ENCODE results near the gene GATD1. TPM values are rescaled to one million over a fixed set of nuclear protein-coding genes. Genes with fewer than 3 reads are reported as not detected.
A peak's percentile ranks its signal among the peaks of the same experiment; 100 is the strongest.

The GATD1 gene
- total RNA-seq, 1 donor from 2014 or later: 31.7 TPM

DNA sequence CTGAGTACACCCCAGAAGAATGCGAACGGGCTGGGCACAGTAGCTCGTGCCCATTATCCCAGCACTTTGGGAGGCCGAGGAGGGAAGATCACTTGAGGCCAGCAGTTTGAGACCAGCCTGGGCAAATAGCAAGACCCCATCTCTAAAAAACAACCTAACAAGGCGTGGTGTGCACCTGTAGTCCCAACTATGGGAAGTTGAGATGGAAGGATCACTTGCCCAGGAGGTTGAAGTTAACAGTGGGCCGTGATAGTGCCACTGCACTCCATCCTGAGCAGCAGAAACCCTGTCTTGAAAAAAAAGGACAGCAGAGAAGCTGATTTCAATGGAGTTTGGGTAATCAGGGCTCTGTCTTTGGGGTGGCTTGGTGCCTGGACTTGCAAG lies 35.8 kb upstream of the GATD1 start:
- no peak for ATAC-seq

GRCh38 chr11:812390-812789 lies 35.1 kb upstream of the GATD1 start:
- ATAC-seq: no peak
- DNase-seq (ENCODE audit: low spot score): no peak

More for the DNA sequence above, 35.8 kb upstream of the GATD1 start:
- no peak for DNase-seq (ENCODE audit: low spot score)

GRCh38 chr11:811446-812245 lies 34.4 kb upstream of the GATD1 start:
- DNase-seq (ENCODE audit: low spot score) (no peak), ATAC-seq (no peak)

DNA sequence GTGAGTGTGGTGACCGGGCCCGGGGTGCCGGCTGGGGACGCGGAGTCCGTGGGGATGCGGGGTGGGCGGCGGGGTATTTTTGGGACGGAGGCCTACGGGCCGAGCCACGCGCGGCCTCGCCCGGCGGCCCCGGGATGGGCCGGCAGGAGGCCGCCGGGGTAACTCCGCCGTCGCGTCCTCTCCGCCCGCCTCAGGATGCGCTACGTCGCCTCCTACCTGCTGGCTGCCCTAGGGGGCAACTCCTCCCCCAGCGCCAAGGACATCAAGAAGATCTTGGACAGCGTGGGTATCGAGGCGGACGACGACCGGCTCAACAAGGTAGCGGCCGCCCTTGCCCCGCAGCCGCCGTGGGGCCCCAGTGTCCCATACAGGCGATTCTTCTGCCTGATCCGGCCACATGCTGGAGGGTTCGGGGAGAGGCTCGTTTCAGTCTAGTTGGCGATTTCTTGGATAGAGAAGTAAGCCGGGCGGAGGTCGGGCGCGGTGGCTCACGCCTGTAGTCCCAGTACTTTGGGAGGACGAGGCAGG lies 32.8 kb upstream of the GATD1 start:
- ATAC-seq: peak; percentile 4
- no peak for DNase-seq (ENCODE audit: low spot score)

DNA sequence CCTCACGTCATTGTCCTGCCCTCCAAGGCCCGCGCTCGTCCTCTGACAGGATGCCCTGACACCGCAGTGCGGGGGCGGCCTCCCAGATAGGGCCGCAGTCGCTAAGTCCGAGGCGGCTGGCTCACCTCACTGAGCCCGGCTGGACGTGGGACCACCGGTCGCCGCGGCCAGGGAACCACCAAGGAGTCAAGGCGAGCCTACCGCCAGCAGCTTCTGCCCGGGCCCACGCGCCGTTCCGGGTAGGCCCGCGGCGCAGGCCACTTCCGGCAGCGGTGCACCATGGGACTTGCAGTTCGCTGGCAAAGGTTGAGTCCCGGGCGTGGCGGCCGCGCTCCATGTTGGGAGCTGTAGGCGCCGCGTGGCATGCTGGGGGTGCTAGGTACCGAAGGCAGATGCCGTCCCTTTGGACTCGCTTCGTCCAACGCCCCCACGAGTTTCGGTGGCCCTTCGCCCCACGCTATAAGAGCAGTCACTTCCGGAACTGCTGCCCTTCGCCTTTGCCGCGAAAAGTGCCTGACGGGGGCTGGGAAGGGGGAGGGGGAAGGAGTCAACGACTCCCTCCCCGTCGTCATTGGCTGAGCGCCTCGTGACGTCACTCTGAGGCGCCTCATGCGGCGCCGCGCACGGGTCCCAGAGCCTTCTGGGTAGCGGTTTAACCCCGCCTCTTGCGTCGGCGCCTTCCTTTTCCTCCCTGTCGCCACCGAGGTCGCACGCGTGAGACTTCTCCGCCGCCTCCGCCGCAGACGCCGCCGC lies 32.2 kb upstream of the GATD1 start, which contains the start of gene RPLP2:
TSS of gene RPLP2 (plus strand) at position 681 of the 753 bp plus-strand sequence. CDS start 268 bp downstream, outside the sequence.
- ATAC-seq (peak; percentile 85), DNase-seq (ENCODE audit: low spot score) (peak; percentile 98)

GRCh38 chr11:808427-809286 lies 31.4 kb upstream of the GATD1 start:
- DNase-seq (ENCODE audit: low spot score) (no peak), ATAC-seq (no peak)

DNA sequence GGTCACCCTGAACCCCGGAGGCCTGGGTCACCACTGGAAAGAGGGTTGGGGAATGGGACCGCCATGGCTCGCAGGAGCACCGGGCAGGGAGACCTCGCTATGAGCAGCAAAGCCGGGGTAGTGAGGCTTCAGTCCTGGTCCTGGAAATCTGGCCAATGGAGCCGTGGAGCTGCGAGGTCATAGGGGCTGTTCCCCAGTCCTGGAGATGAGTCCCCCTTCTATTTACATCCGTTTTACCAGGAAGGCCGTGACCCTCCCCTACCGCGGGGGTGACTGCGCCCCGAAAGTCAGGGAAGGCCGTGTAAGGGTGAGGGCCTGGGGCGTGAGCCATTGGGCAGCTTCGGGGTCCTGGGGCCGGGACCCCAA lies 27.3 kb upstream of the GATD1 start:
- DNase-seq (ENCODE audit: low spot score) (no peak), ATAC-seq (no peak)

- ATAC-seq (no peak), DNase-seq (ENCODE audit: low spot score) (no peak)
These were observed 26.7 kb upstream of the GATD1 start for GRCh38 chr11:803770-804598.

GRCh38 chr11:803467-803742 lies 26.1 kb upstream of the GATD1 start:
- DNase-seq (ENCODE audit: low spot score) (no peak), ATAC-seq (no peak)

DNA sequence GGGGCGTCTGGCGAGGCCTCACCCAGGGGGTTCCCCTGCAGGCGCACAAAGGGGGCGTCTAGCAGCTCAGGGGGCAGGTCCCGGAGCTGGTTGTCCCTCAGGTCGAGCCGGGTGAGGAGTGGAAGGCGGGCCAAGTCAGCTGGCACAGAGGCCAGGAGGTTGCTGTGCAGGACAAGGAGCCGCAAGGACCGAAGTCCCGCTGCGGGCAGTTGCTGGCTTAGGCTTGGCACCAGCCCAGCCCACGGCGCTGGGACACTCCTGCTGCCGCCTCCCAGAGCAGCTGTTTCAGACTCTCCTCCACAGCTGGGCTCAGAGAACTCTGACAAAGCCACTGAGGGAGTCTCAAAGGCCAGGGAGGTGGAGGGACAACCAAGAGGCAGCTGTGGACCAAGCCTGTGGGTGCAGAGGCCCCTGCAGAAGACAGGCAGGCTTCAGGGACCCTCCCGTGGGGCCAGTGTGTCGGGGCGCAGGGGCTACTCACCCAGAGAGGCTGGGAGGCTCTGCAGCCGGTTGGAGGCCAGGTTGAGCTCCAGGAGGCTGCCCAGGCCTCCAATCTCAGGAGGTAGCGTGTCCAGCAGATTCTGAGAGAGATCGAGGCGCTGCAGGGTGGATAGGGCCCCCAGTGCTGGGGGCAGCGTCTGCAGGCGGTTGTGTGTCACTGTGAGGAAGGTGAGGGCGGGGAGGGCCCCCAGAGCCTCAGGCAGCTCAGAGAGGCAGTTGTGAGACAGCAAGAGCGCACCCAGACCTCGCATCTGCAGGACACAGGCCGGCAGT lies 25.6 kb upstream of the GATD1 start:
- ATAC-seq: no peak
- DNase-seq (ENCODE audit: low spot score): no peak

- DNase-seq (ENCODE audit: low spot score) (no peak), ATAC-seq (no peak)
These were observed 24.8 kb upstream of the GATD1 start for GRCh38 chr11:802018-802617.

DNA sequence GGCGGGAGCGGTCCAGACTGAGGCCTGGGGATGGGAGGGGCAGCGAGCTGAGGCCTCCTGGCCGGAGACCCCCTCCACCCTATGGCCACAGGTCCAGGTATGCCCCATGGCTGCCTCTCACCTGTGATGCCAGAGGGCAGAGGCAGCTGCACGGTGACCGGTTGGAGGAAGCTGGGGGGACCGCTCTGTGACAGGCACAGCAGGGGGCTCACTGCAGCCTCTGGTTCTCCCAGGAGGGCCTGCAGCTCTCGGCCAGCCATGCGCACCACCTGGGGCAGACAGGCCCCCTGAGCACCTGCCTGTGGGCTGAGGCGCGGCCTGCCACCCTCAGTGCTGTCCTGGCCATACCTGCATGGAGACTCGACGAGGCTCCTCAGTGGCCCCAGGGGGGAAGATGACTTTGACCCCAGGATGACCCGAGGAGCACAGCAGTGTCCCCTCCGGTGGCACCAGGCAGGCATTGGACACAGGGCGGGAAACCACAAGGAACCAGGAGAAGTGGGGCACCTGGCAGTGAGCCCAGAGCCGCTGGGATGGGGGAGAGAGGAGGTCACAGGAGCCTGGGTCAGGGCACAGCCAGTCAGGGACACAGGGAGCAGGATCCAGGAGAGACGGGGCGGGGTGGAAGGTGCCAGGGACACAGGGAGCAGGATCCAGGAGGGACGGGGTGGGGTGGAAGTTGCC lies 24.0 kb upstream of the GATD1 start:
- no peak for DNase-seq (ENCODE audit: low spot score)

GRCh38 chr11:800473-800872 lies 23.2 kb upstream of the GATD1 start:
- no peak for DNase-seq (ENCODE audit: low spot score)
- no peak for ATAC-seq

More for the DNA sequence above, 24.0 kb upstream of the GATD1 start:
- ATAC-seq: no peak

- ATAC-seq (no peak), DNase-seq (ENCODE audit: low spot score) (no peak)
These were observed 22.5 kb upstream of the GATD1 start for GRCh38 chr11:799641-800316.

- ATAC-seq (peak; percentile 64), DNase-seq (ENCODE audit: low spot score) (peak; percentile 78)
These were observed 20.9 kb upstream of the GATD1 start, which contains the start of gene SLC25A22 for GRCh38 chr11:798093-798713. TSS of gene SLC25A22 (minus strand) at chr11:798281. CDS start at chr11:795006, 3,275 bp downstream.

GRCh38 chr11:797296-798092 lies 20.2 kb upstream of the GATD1 start:
- ATAC-seq (peak; percentile 33), DNase-seq (ENCODE audit: low spot score) (no peak)
